ENCODE measurements around the gene GAP43. TPM values are rescaled to one million over a fixed set of nuclear protein-coding genes. Genes with fewer than 3 reads are reported as not detected.
"Not testable (repeated sequence)": the region's sequence is repeated elsewhere in the genome, so short reads cannot be mapped to it uniquely, and the experiment has no call there.

Gene GAP43
- total and polyA plus RNA-seq, 12 donors = 0.32 to 23.2 (median 0.74) TPM; not detected in 3

DNA sequence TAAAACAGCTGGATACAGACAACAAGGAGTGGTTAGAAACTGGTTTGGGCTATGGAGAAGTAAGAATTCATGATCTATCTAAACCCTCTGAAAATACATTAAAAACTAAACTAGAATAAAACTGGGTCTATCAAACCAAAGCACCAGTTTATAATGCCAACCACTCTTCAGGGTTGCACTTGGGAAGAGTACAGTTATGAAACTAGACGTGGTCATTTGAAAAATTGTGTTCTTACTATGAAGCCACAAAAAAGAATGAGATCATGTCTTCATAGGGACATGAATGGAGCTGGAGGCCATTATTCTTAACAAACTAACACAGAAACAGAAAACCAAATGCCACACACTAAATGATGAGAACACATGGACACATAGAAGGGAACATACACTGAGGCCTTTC, 103.8 kb downstream of the GAP43 start:
- H3K9me3 ChIP-seq (replicated peaks in 1 of 3) = no peaks in the 10 kb centered on the region
- DNase-seq = no peak
- TF ChIP-seq CTCF (IDR thresholded peaks at IDR 0.05) (no peak), POLR2A (IDR thresholded peaks at IDR 0.05) (no peak)
- no peak overlapping the region for H3K4me3 ChIP-seq
- no peak overlapping the region for H3K27ac ChIP-seq
- H3K27me3 ChIP-seq = no peaks in the 10 kb centered on the region
- WGBS, 4 donors = 81 to 95% (median 84%) methylated on average over 1 of the region's 1 CpG
- intact Hi-C loops (cut with DNase I) = no loop called here
- H3K36me3 ChIP-seq (replicated peaks in 1 of 2) = no peaks in the 10 kb centered on the region
- no peaks in the 10 kb centered on the region for H3K4me1 ChIP-seq (replicated peaks in 1 of 2)

- intact Hi-C loops (cut with DNase I) = no loop called here
- Histone ChIP-seq H3K9me3 (replicated peaks in 1 of 3) (no peaks in the 10 kb centered on the region), H3K27me3 (no peaks in the 10 kb centered on the region), H3K4me3 (no peak overlapping the region), H3K27ac (no peak overlapping the region), H3K4me1 (replicated peaks in 1 of 2) (no peaks in the 10 kb centered on the region), H3K36me3 (replicated peaks in 1 of 2) (no peaks in the 10 kb centered on the region)
- TF ChIP-seq CTCF (IDR thresholded peaks at IDR 0.05) (no peak), POLR2A (IDR thresholded peaks at IDR 0.05) (no peak)
- no peak for DNase-seq
Observed at GRCh38 chr3:115728013-115728412, 104.7 kb downstream of the GAP43 start.

- H3K4me3 ChIP-seq; intact Hi-C loops (cut with DNase I); H3K36me3 ChIP-seq (replicated peaks in 1 of 2); H3K27ac ChIP-seq; H3K4me1 ChIP-seq (replicated peaks in 1 of 2); H3K9me3 ChIP-seq (replicated peaks in 1 of 3); H3K27me3 ChIP-seq; DNase-seq: not testable (repeated sequence)
- WGBS, 4 donors = 86 to 94% (median 88%) methylated on average over 3 of the region's 3 CpGs
Observed at GRCh38 chr3:115736341-115736740, 113.0 kb downstream of the GAP43 start.

GRCh38 chr3:115741650-115742049, 118.3 kb downstream of the GAP43 start:
- intact Hi-C loops (cut with DNase I) = no loop called here
- H3K27ac ChIP-seq = no peak overlapping the region
- H3K4me3 ChIP-seq = no peak overlapping the region
- H3K4me1 ChIP-seq (replicated peaks in 1 of 2) = no peaks in the 10 kb centered on the region
- no peaks in the 10 kb centered on the region for H3K36me3 ChIP-seq (replicated peaks in 1 of 2)
- DNase-seq = no peak
- H3K27me3 ChIP-seq = no peaks in the 10 kb centered on the region
- TF ChIP-seq POLR2A (IDR thresholded peaks at IDR 0.05) (no peak), CTCF (IDR thresholded peaks at IDR 0.05) (no peak)
- peaks cover 0 to 3% (median 0%) of the 10 kb centered on the region in 3 donors for H3K9me3 ChIP-seq (replicated peaks in 1 of 3)
- WGBS, 4 donors = 60 to 98% (median 93%) methylated on average over 1 to 5 of the region's 5 CpGs; no CpG with 5 or more reads in 1 of the 4 donors

DNA sequence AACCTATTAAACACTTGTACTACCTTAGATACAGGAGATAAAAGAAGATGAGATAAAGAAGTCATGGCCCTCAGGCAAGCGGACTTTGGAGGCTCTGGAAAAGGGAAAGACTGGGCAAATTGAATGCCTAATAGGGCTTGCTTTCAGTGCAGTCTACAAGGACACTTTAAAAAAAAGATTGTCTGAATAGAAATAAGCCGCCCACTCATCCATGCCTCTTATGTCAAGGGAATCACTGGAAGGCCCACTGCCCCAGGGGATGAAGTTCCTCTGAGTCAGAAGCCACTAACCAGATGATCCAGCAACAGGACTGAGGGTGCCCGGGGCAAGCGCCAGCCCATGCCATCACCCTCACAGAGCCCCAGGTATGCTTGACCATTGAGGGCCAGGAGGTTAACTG, 121.2 kb downstream of the GAP43 start:
- H3K27me3 ChIP-seq; H3K4me3 ChIP-seq; H3K4me1 ChIP-seq (replicated peaks in 1 of 2); DNase-seq; intact Hi-C loops (cut with DNase I); H3K27ac ChIP-seq; H3K9me3 ChIP-seq (replicated peaks in 1 of 3); H3K36me3 ChIP-seq (replicated peaks in 1 of 2): not testable (repeated sequence)
- WGBS, 4 donors = 70 to 86% (median 71%) methylated on average over 2 to 4 of the region's 4 CpGs

DNA sequence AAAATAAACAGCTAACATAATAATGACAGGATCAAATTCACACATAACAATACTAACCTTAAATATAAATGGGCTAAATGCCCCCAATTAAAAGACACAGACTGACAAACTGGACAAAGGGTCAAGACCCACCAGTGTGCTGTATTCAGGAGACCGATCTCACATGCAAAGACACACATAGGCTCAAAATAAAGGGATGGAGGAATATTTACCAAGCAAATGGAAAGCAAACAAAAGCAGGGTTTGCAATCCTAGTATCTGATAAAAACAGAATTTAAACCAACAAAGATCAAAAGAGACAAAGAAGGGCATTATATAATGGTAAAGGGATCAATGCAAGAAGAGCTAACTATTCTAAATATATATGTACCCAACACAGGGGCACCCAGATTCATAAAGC, 129.7 kb downstream of the GAP43 start:
- intact Hi-C loops (cut with DNase I); H3K27ac ChIP-seq; H3K27me3 ChIP-seq; DNase-seq; H3K9me3 ChIP-seq (replicated peaks in 1 of 3); H3K4me3 ChIP-seq; H3K4me1 ChIP-seq (replicated peaks in 1 of 2); H3K36me3 ChIP-seq (replicated peaks in 1 of 2): not testable (repeated sequence)
- 52 to 96% (median 92%) methylated on average over 1 of the region's 1 CpG for WGBS, 4 donors

Measured in adrenal gland (tissue), 12 donors.